HepG2 (cell line): ENCODE measurements around the gene ACAA2. TPM values are rescaled to one million over a fixed set of nuclear protein-coding genes. Genes with fewer than 3 reads are reported as not detected.

Experiments used
- ATAC-seq: fragments of 200-7000 bp; cut with Tn5 transposase; 3 replicates; pipeline ENCODE4 v1.9.1; 2020; ENCODE audit warnings: mild to moderate bottlenecking, moderate library complexity
- BruUV-seq: library from RNA; stranded (reverse); fragments of 400-500 nt; replicated peaks from 2 replicates; lab custom pipeline; 2021; lab: Mats Ljungman, UMichigan
- CTCF ChIA-PET: fragments of 300-600 bp; formaldehyde crosslinking; extraction: SDS; loops from one replicate; lab custom pipeline; 2021; ENCODE audit warnings: low total read pairs, inconsistent platforms, low intra/inter-chr PET ratio; lab: Yijun Ruan, JAX
- POLR2A ChIA-PET: fragments of 350-600 bp; sonication (Branson Sonifier 250); formaldehyde crosslinking; loops from one replicate; lab custom pipeline; 2020; ENCODE audit warnings: antibody characterized with exemption, inconsistent platforms; lab: Yijun Ruan, JAX
- DNase-seq: peaks from one replicate; pipeline ENCODE4 v3.0.0-alpha.2; 2015; ENCODE audit warnings: low spot score
- FAIRE-seq: peaks from 3 replicates; lab custom pipeline; 2011; peaks lifted over from hg19 to GRCh38; lab: Jason Lieb, UNC
- H2AFZ ChIP-seq: one replicate; pipeline ENCODE4 v1.6.1; 2011; ENCODE audit warnings: low read length, inconsistent platforms
- H3K27ac ChIP-seq: fragments of 300-600 bp; 3 replicates; pipeline ENCODE4 v1.8.0; 2011; ENCODE audit warnings: mixed run types, mild to moderate bottlenecking, mixed read lengths, low read length, inconsistent platforms; ENCODE audit not compliant: insufficient read depth; ENCODE audit errors: extremely low read length
- H3K27me3 ChIP-seq, 2 experiments: fragments of 200-600 bp in 1 of 2; 2 replicates in 1 of 2; 3 replicates in 1 of 2; pipeline versions ENCODE4 v1.6.0 to v1.8.0; 2011; ENCODE audit warnings: low read length in 2 of 2, mild to moderate bottlenecking in 2 of 2, moderate library complexity in 2 of 2, inconsistent platforms in 1 of 2; ENCODE audit not compliant: insufficient read depth in 2 of 2, control insufficient read depth in 1 of 2
- H3K36me3 ChIP-seq, 2 experiments: fragments of 200-600 bp in 1 of 2; replicated peaks in 1 of 2; 2 replicates in 1 of 2; 3 replicates in 1 of 2; pipeline versions ENCODE4 v1.5.1 to v1.8.0; 2011; ENCODE audit warnings: low read length in 2 of 2, inconsistent platforms in 1 of 2; ENCODE audit not compliant: insufficient read depth in 2 of 2, control insufficient read depth in 1 of 2
- H3K4me1 ChIP-seq: 2 replicates; pipeline ENCODE4 v1.5.1; 2012; ENCODE audit warnings: low read length, inconsistent platforms; ENCODE audit not compliant: insufficient read depth
- H3K4me2 ChIP-seq: 2 replicates; pipeline ENCODE4 v1.6.0; 2011; ENCODE audit warnings: low read depth, low read length, inconsistent platforms
- H3K4me3 ChIP-seq, 3 experiments: fragments of 200-600 bp in 1 of 3; sonication (generic), shearing (Covaris generic) in 1 of 3; replicated peaks in 1 of 3; 2 replicates each; pipeline ENCODE4 v1.5.1; 2011 to 2016; ENCODE audit warnings: low read length in 3 of 3, inconsistent platforms in 2 of 3, low read depth in 2 of 3, mild to moderate bottlenecking in 2 of 3, control low read depth in 1 of 3, mixed read lengths in 1 of 3; ENCODE audit not compliant: insufficient read depth in 1 of 3
- H3K79me2 ChIP-seq: one replicate; pipeline ENCODE4 v1.6.1; 2011; ENCODE audit warnings: low read length, inconsistent platforms; ENCODE audit not compliant: insufficient read depth
- H3K9ac ChIP-seq: 2 replicates; pipeline ENCODE4 v1.6.0; 2011; ENCODE audit warnings: mild to moderate bottlenecking, low read depth, low read length, inconsistent platforms; ENCODE audit not compliant: insufficient read depth
- H3K9me3 ChIP-seq: 2 replicates; pipeline ENCODE4 v1.5.1; 2012; ENCODE audit warnings: mild to moderate bottlenecking, low read length
- H4K20me1 ChIP-seq: 2 replicates; pipeline ENCODE4 v1.6.0; 2011; ENCODE audit warnings: inconsistent platforms, mild to moderate bottlenecking, low read length, moderate library complexity; ENCODE audit not compliant: insufficient read depth
- AHR ChIP-seq: IDR thresholded peaks from 2 replicates; pipeline ENCODE4 v1.6.1; 2018; ENCODE audit warnings: missing genetic modification reagents, missing compliant biosample characterization
- FOXP1 ChIP-seq, 2 experiments: fragments of 450-650 bp in 1 of 2; IDR thresholded peaks; 2 replicates each; pipeline ENCODE4 v1.6.1; 2017 to 2018; ENCODE audit warnings: antibody characterized with exemption in 1 of 2
- HMGA1 ChIP-seq: sonication (generic); formaldehyde crosslinking; conservative IDR thresholded peaks from 2 replicates; pipeline ENCODE4 v1.4.0; 2020; ENCODE audit warnings: missing genetic modification reagents
- KAT2B ChIP-seq: fragments of 150-350 bp; IDR thresholded peaks from 2 replicates; pipeline ENCODE4 v1.6.1; 2014; ENCODE audit warnings: low read depth, low read length, borderline replicate concordance
- KLF12 ChIP-seq: sonication (generic); formaldehyde crosslinking; IDR thresholded peaks from 2 replicates; pipeline ENCODE4 v1.4.0; 2020; ENCODE audit warnings: missing genetic modification reagents, borderline replicate concordance
- MAFG ChIP-seq: sonication (generic); formaldehyde crosslinking; IDR thresholded peaks from 2 replicates; pipeline ENCODE4 v1.5.1; 2020; ENCODE audit warnings: mild to moderate bottlenecking, missing genetic modification reagents
- NR2C2 ChIP-seq: sonication (generic); formaldehyde crosslinking; IDR thresholded peaks from 2 replicates; pipeline ENCODE4 v1.4.0; 2020; ENCODE audit warnings: missing genetic modification reagents, mild to moderate bottlenecking, moderate library complexity, borderline replicate concordance
- RFXAP ChIP-seq: sonication (generic); formaldehyde crosslinking; IDR thresholded peaks from 2 replicates; pipeline ENCODE4 v1.4.0; 2020; ENCODE audit warnings: missing genetic modification reagents, borderline replicate concordance
- SP4 ChIP-seq: sonication (generic); formaldehyde crosslinking; IDR thresholded peaks from 2 replicates; pipeline ENCODE4 v1.8.1; 2023; ENCODE audit warnings: mild to moderate bottlenecking, missing genetic modification reagents
- TMF1 ChIP-seq: sonication (generic); formaldehyde crosslinking; IDR thresholded peaks from 2 replicates; pipeline ENCODE4 v1.8.1; 2022; ENCODE audit warnings: low read depth, missing genetic modification reagents
- ZFP36L2 ChIP-seq: sonication (generic); formaldehyde crosslinking; IDR thresholded peaks from 2 replicates; pipeline ENCODE4 v1.4.0; 2020; ENCODE audit warnings: missing genetic modification reagents
- ZNF263 ChIP-seq: sonication (generic); formaldehyde crosslinking; IDR thresholded peaks from 2 replicates; pipeline ENCODE4 v1.4.0; 2020; ENCODE audit warnings: missing genetic modification reagents
- ZNF567 ChIP-seq: sonication (generic); formaldehyde crosslinking; IDR thresholded peaks from 2 replicates; pipeline ENCODE4 v1.8.1; 2023; ENCODE audit warnings: mild to moderate bottlenecking, missing genetic modification reagents, borderline replicate concordance
- ZNF800 ChIP-seq: sonication (generic); formaldehyde crosslinking; IDR thresholded peaks from 2 replicates; pipeline ENCODE4 v1.4.0; 2020; ENCODE audit warnings: missing genetic modification reagents
- ZSCAN20 ChIP-seq: sonication (generic); formaldehyde crosslinking; IDR thresholded peaks from 2 replicates; pipeline ENCODE4 v1.4.0; 2020; ENCODE audit warnings: missing genetic modification reagents, mild to moderate bottlenecking, borderline replicate concordance
- WGBS: methylation state at CpG from one replicate; pipeline ENCODE4 v1.1.6; 2017; ENCODE audit warnings: low lambda C conversion rate; 5-methylcytosine and 5-hydroxymethylcytosine counted together
- in situ Hi-C: cut with HindIII; loops from 2 replicates; pipeline ENCODE4 v1.10.0; 2017; ENCODE audit warnings: low pct_unique_long_range_greater_than_20kb; ENCODE audit not compliant: extremely low pct_ligation_motif_present
- intact Hi-C: fragments of 100-400 bp; cut with micrococcal nuclease; formaldehyde crosslinking; loops from one replicate; pipeline ENCODE4 v1.10.0; 2022; ENCODE audit not compliant: unreplicated experiment
- polyA plus RNA-seq, 8 experiments: library from polyadenylated mRNA; depleted of rRNA in 3 of 8; stranded (reverse) in 7 of 8; unstranded in 1 of 8; fragments of >200 nt; fragmentation: Illumina TruSeq in 4 of 8; extraction: Trizol in 4 of 8; gene quantifications; 2 replicates each; pipeline versions ENCODE4 v1.2.1 to v1.2.3, GENCODE V29; 2011 to 2016; ENCODE audit warnings: low read depth in 4 of 8, missing spikeins in 1 of 8, mixed read lengths in 1 of 8; ENCODE audit not compliant: insufficient read depth in 1 of 8
- total RNA-seq, 5 experiments: library from RNA; depleted of rRNA; stranded (reverse); fragments of >200 nt; fragmentation: Illumina TruSeq; extraction: Trizol; gene quantifications; 2 replicates each; pipeline ENCODE4 v1.2.3, GENCODE V29; 2016; ENCODE audit warnings: low read depth in 1 of 5
- TF ChIP-seq, protein P1 (sequence below): fragments of 450-650 bp; IDR thresholded peaks from 2 replicates; pipeline ENCODE4 v1.6.1; 2017
- TF ChIP-seq, protein P2 (sequence below): sonication (generic); formaldehyde crosslinking; IDR thresholded peaks from 2 replicates; pipeline ENCODE4 v1.5.0; 2020; ENCODE audit warnings: missing genetic modification reagents
- TF ChIP-seq, protein P3 (sequence below): IDR thresholded peaks from 2 replicates; pipeline ENCODE4 v1.6.1; 2018; ENCODE audit warnings: missing genetic modification reagents
- TF ChIP-seq, protein P4 (sequence below): IDR thresholded peaks from 2 replicates; pipeline ENCODE4 v1.6.1; 2012; ENCODE audit warnings: inconsistent platforms

Gene ACAA2
- total and polyA plus RNA-seq, 2 of the 13 experiments (the other 11 are each of a cell fraction or from before 2014, with no cell fraction given) = 51.6 to 182 TPM

DNA sequence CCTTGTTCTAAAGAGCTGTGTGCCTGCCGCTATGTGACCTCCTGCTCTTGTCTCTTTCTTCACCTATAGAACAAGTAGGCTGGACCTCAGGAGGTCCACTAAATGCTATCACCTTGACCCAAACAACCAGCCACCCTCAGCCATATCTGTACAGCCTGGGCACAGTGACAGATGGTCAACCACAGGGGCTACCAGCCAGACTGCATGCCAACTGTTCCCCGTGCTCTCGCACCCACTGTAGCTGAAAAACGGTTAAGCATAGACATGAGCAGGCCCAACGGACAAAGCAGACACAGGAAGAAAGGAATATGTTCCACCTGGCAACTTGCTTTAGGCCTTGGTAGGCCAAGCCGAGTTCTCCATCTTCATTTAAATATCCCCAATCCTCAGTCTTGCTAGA lies 43.2 kb upstream of the ACAA2 start:
- ATAC-seq = no peak
- FAIRE-seq = no peak
- no peaks in the 10 kb centered on the region for H3K9me3 ChIP-seq
- H4K20me1 ChIP-seq = no peaks in the 10 kb centered on the region
- WGBS = 92% methylated on average over 5 of the region's 6 CpGs
- intact Hi-C loops = loop anchor here (5.0 kb wide), 2 partner anchors 44 to 69 kb away; partner anchors contain the start of gene ACAA2
- BruUV-seq = no TSS peak
- peaks cover 16% of the 10 kb centered on the region for H3K4me1 ChIP-seq
- H3K27me3 ChIP-seq = no peaks in the 10 kb centered on the region
- no peak overlapping the region for H3K9ac ChIP-seq
- no peaks in the 10 kb centered on the region for H3K79me2 ChIP-seq
- no peak overlapping the region for H3K4me3 ChIP-seq
- CTCF ChIA-PET = interaction anchor here (3.1 kb wide), 1 partner anchor 345 kb away, joined by 33 read pairs; no protein-coding TSS in a partner anchor
- no peak for TF ChIP-seq MAFG
- TF ChIP-seq RFXAP (CRISPR knock-in tag) = no peak
- TF ChIP-seq AHR (CRISPR knock-in tag) = no peak
- TF ChIP-seq, protein P1, sequence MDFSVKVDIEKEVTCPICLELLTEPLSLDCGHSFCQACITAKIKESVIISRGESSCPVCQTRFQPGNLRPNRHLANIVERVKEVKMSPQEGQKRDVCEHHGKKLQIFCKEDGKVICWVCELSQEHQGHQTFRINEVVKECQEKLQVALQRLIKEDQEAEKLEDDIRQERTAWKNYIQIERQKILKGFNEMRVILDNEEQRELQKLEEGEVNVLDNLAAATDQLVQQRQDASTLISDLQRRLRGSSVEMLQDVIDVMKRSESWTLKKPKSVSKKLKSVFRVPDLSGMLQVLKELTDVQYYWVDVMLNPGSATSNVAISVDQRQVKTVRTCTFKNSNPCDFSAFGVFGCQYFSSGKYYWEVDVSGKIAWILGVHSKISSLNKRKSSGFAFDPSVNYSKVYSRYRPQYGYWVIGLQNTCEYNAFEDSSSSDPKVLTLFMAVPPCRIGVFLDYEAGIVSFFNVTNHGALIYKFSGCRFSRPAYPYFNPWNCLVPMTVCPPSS = no peak
- no peak for TF ChIP-seq ZNF567 (CRISPR knock-in tag)
- TF ChIP-seq TMF1 (CRISPR knock-in tag) = no peak
- no peak for TF ChIP-seq NR2C2 (CRISPR knock-in tag)
- TF ChIP-seq KAT2B = no peak
- no peak for TF ChIP-seq HMGA1 (CRISPR knock-in tag)
- TF ChIP-seq, protein P2, sequence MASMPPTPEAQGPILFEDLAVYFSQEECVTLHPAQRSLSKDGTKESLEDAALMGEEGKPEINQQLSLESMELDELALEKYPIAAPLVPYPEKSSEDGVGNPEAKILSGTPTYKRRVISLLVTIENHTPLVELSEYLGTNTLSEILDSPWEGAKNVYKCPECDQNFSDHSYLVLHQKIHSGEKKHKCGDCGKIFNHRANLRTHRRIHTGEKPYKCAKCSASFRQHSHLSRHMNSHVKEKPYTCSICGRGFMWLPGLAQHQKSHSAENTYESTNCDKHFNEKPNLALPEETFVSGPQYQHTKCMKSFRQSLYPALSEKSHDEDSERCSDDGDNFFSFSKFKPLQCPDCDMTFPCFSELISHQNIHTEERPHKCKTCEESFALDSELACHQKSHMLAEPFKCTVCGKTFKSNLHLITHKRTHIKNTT (CRISPR knock-in tag) = no peak
- TF ChIP-seq KLF12 (CRISPR knock-in tag) = no peak
- no peak for TF ChIP-seq ZFP36L2
- no peak for TF ChIP-seq SP4 (CRISPR knock-in tag)
- TF ChIP-seq FOXP1 (IDR thresholded peaks at IDR 0.05) = no peak
- no peak for TF ChIP-seq FOXP1 (CRISPR knock-in tag; IDR thresholded peaks at IDR 0.05)
- TF ChIP-seq, protein P3, sequence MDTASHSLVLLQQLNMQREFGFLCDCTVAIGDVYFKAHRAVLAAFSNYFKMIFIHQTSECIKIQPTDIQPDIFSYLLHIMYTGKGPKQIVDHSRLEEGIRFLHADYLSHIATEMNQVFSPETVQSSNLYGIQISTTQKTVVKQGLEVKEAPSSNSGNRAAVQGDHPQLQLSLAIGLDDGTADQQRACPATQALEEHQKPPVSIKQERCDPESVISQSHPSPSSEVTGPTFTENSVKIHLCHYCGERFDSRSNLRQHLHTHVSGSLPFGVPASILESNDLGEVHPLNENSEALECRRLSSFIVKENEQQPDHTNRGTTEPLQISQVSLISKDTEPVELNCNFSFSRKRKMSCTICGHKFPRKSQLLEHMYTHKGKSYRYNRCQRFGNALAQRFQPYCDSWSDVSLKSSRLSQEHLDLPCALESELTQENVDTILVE (CRISPR knock-in tag) = no peak
- no peak for TF ChIP-seq ZSCAN20 (CRISPR knock-in tag)
- TF ChIP-seq, protein P4, sequence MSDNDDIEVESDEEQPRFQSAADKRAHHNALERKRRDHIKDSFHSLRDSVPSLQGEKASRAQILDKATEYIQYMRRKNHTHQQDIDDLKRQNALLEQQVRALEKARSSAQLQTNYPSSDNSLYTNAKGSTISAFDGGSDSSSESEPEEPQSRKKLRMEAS = no peak
- TF ChIP-seq ZNF800 (CRISPR knock-in tag) = no peak
- no peak for TF ChIP-seq ZNF263 (CRISPR knock-in tag)
- TF ChIP-seq, all 625 proteins: peak for 0
- Histone ChIP-seq H2AFZ (no peak overlapping the region), H3K36me3 (0 out of 5 replicates have a peak, but pooled peaks cover 0 to 6% of the 10 kb centered on the region in 2 experiments), H3K27ac (no peak overlapping the region), H3K4me2 (no peak overlapping the region)
- POLR2A ChIA-PET = no interaction called here
- DNase-seq = no peak
- in situ Hi-C loops = loop anchor here (5.0 kb wide), 2 partner anchors 294 to 344 kb away; partner anchors contain the start of gene LIPG
